Measurements from ENCODE around the gene DNAAF1. TPM values are rescaled to one million over a fixed set of nuclear protein-coding genes. Genes with fewer than 3 reads are reported as not detected.

DNAAF1 gene
- total and polyA plus RNA-seq, 2 of the 8 experiments (the other 6 are each of a cell fraction or from before 2014, with no cell fraction given) = 0.09 to 0.15 TPM

DNA sequence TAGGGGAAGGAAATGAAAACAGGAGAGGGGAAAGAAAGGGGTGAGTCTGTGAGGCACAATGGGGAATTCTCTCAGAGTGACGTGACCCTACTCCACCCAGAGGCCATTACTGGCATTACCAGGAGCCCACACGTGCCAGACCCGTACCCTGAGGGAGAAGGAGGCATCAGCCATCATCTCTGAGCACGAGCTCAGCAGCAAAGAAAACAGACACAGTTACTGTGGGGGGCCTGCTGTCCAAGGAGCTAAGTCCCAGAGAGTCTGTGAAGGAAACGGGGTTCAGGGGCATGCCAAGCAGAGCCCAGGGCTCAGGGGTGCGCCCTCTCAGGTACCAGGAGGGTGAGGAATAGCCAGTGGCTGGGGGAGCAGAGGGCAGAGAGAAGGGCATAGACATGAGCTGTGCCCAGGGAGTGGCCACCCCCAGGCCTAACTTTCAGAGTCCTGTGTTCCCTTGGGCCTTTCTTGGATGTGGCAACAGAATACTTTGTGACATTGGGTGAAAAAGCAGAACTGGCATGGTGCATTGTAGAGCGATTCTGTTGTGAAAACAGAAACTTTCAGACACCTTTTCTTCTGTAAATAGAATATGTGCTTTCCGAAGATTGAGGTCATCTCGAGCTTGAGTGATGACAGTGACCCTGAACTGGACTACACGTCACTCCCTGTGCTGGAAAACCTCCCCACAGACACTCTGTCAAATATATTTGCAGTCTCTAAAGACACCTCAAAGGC lies 30.4 kb downstream of the DNAAF1 start (continued):
- TF ChIP-seq EGR1 (IDR thresholded peaks at IDR 0.05; ENCODE audit: borderline replicate concordance, low read depth, low read length) = no peak
- TF ChIP-seq SP4 (IDR thresholded peaks at IDR 0.05; ENCODE audit: low read length) = no peak
- TF ChIP-seq SP1 (IDR thresholded peaks at IDR 0.05; ENCODE audit: low read depth, low read length) = no peak
- TF ChIP-seq, protein P1, sequence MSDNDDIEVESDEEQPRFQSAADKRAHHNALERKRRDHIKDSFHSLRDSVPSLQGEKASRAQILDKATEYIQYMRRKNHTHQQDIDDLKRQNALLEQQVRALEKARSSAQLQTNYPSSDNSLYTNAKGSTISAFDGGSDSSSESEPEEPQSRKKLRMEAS (IDR thresholded peaks at IDR 0.05) = peak; percentile 93

Data from H1 (cell line).